Effector CD8-positive, alpha-beta T cell (primary cell): ENCODE data around the gene BCO2.

Source experiments
- DNase-seq: peaks from one replicate; lab custom pipeline; 2025; lab: John Stamatoyannopoulos, UW

Gene BCO2

GRCh38 chr11:112249871-112250610 is 74.7 kb downstream of the BCO2 start:
- DNase-seq, result no peak

- no peak for DNase-seq
These were observed 78.4 kb downstream of the BCO2 start for GRCh38 chr11:112253605-112254242.

- DNase-seq, result no peak
These were observed 79.9 kb downstream of the BCO2 start for GRCh38 chr11:112255067-112255720.

- no peak for DNase-seq
These were observed 85.2 kb downstream of the BCO2 start, which contains the start of gene PLET1 for GRCh38 chr11:112260490-112260889. TSS of gene PLET1 (minus strand) at chr11:112260860. CDS start at chr11:112260589, 271 bp downstream.

GRCh38 chr11:112265659-112266409 is 90.5 kb downstream of the BCO2 start:
- no peak for DNase-seq

GRCh38 chr11:112266410-112266778 is 91.1 kb downstream of the BCO2 start:
- DNase-seq, result no peak

- DNase-seq, result no peak
These were observed 91.9 kb downstream of the BCO2 start for GRCh38 chr11:112267188-112267591.

- no peak for DNase-seq
These were observed 93.1 kb downstream of the BCO2 start for GRCh38 chr11:112268406-112268805.
